Posterior cingulate gyrus (tissue), 11 donors: Measurements from ENCODE around the gene BICC1.

Source experiments
- DNase-seq, 10 donors: peaks; one replicate each; pipeline versions ENCODE4 v3.0.0 to v3.0.0-alpha.2; 2020 to 2021; ENCODE audit warnings: mixed read lengths in 3 of 10
- intact Hi-C: fragments of 100-400 bp; cut with DNase I; formaldehyde crosslinking; loops from one replicate; pipeline ENCODE4 v1.15.1; 2023

The BICC1 gene

DNA sequence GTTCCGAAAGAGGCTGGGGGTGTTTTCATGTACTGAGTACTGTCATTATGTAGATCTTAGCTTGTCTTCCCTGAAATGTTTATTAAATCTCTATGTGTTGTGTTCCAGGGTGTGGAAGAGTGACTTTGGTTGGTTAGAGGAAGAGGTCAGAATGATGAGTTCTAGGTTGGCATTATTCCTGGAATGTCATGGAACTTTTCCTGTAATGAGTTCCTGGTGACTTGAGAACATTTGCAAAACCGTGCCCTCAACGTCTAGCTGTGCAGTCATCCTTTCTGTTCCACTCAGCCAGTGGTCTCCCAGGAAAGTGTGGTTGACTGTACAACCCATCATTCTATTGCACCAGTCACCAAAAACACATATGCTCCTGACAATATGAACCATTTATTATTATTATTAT lies 129.6 kb downstream of the BICC1 start:
- DNase-seq: no peak
- intact Hi-C loops: no loop called here

DNA sequence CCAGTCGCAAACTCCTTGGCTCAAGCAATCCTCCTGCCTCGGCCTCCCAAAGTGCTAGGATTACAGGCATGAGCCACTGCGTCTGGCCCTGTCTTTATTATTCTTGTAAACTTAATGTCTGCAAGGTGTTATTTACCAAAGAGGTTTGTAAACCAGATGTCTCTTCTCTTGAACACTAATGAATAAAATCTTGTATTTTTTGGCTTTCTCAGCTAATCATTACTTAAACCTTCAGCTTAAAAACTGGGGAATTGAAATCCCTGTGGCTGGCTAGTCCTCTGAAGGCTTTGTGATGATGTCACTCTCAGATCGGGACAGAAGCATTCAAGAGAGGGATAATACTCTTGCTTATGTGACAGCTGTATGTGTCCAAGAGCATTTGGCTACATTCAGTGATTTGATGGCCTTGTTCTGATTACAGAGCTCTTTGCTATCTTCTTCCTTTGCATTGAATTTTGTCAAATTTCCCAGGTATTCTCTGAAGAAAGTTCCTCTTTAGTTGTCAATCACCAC lies 130.3 kb downstream of the BICC1 start:
- intact Hi-C loops: no loop called here

DNA sequence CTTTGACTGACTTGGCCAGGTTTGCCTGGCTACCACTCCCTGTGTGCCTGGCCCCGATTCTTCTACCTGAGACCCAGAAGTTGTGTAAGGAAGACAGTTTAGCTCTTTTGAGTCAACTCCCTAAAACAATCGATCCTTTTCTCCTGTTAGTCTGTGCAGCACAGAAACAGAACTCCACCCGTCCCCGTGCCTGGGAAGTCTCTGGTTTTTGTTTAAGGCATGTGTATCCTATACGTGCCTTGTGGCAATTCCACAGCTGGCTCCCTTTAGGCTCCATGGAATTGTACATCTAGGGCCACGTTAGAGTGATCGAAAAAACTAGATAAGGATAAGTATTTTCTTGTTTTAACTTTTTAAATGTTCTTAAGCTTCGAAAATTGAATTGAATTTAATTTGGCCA lies 131.6 kb downstream of the BICC1 start:
- DNase-seq: no peak
- intact Hi-C loops: no loop called here

More for the DNA sequence above, 130.3 kb downstream of the BICC1 start:
- DNase-seq: no peak

DNA sequence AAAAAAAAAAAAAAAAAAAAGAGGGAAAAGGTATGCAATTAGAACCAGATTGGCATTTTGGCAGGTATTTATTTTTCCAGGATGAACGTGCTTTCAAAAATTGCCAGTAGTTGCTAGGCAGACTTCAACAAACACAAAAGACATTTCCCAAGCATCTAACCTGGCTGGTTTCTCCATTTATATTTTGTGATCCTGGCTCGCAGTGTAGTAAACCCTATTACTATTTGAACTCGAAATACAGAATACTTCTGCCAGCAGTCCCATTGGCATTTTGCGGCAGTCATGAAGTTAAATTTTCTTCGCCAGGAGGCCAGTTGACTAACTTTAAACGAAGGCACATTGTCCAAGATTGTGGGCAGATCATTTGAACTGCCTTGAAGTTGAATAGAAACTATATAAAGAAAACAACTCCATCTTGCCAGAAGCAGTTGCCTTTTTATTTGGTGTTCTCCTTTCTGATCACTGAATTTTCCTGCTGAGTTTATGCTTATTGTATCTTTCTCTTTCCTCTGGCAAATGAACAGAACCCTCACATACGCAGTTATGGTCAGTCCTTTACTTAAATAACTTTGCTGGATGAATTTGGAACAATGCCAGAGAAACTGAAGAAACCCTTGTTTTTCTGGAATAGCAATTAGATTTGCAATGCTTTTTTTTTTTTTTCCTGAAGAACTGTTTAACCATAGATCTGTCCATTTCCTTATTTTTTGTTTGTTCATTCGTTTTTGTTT lies 132.9 kb downstream of the BICC1 start:
- intact Hi-C loops: no loop called here
- DNase-seq: no peak

DNA sequence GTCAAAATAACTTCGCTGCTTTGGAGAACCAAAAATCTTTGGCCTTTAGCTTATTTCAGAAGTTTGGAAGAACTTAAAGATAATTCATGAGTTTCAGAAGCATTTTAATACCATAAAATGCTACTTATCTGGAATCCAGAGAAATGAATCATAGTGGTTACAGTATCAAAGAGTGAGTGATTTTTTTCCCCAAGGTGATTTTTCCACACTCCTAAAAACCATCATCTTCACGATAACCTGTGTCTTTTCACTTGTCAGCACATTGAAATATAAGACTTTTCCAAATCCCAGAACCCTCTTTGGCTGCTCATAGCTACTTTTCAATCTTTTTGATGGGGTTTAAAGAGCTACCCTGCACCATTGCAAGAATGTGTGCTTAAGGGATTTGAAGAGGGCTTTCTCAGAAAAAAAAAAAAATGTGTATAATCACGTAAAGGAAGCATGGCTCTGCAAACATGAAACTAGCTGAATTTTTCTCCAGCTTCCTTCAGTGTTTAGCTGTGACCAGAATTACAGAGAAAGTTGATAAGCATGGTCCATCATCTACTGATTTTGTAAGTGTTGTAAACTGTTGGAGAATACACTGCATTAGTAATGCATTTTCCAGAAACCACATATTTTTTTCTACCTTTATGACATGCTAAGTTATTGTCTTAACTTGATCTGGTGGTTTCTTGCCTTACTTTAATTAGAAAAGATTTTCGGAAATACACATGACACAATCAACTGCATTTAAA lies 134.9 kb downstream of the BICC1 start:
- intact Hi-C loops: no loop called here
- DNase-seq: no peak

DNA sequence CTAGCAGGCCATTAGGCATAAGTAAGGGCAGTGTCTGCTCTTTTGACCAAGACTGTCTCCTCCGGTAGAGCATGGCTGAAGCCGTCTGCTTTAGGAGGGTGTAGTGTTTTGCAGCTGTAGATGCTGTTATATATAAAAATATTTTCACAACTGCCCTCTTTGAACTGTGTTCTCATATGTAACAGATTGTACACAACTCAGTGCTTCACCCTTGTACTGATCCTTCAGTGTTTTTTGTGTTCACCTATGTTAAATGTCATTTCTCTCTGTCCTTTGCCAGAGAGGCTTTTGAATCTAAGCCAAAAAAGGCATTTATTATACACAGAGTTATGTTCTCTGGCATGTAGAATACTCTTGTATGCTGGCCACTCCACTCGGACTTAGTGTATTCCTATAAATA lies 135.5 kb downstream of the BICC1 start:
- no peak for DNase-seq
- intact Hi-C loops: no loop called here

DNA sequence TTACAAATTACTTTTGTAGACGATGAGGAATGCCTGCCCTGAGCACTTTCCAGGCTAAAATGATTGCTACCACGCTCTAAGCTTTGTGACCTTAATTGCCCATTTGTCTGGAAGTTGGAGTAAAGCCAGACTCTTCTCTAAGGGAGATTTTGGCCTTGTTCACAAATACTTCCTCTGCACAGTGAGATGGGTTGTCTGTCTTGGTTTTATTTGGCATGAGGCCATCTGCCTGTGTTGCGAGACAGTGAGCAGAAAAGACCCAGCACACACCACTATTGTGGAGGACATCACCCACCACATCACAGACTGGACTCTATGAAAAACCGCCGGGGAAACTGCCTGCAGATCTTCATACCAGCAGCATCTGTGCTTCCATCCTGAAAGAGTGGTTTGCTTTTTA lies 138.4 kb downstream of the BICC1 start:
- peak in 1 of 10 donors; percentile 45 for DNase-seq
- intact Hi-C loops: no loop called here

DNA sequence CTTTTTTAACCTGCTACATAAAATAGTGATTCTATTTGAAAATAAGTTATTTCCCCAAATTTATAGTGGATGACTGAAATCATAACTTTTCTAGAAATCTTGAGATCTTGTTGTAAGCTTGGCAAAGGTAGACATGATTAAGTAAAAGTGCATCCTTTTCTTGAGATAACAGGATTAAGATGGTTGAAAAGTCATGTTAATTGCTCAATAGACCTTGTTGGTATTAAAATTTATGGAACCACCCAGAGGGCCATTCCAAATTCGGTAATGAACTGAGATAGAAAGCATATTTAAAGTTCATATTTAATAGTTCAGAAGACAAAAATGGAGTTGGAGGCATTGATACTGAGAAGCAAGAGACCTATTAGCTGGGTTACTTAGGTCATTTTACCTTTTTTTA lies 139.1 kb downstream of the BICC1 start:
- no peak for DNase-seq
- intact Hi-C loops: no loop called here

DNA sequence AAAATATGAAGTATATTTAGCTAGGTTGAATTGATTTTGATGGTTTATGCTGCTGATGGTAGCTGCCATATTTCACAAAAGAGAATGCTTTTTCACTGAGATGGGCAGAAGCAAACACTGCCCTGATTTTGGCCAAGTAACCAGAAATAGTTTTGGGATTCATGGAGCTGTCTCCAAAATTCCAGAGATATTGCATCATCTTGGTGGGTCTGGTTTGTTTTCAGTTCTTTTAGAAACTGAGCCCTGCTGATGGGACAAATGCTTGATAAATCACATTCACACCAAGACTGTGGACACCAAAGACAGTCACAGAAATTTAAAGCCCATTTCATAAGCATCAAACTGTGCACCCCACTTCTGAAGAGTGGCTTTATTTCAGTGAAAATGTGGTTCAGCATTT lies 140.5 kb downstream of the BICC1 start:
- intact Hi-C loops: no loop called here
- DNase-seq: no peak

DNA sequence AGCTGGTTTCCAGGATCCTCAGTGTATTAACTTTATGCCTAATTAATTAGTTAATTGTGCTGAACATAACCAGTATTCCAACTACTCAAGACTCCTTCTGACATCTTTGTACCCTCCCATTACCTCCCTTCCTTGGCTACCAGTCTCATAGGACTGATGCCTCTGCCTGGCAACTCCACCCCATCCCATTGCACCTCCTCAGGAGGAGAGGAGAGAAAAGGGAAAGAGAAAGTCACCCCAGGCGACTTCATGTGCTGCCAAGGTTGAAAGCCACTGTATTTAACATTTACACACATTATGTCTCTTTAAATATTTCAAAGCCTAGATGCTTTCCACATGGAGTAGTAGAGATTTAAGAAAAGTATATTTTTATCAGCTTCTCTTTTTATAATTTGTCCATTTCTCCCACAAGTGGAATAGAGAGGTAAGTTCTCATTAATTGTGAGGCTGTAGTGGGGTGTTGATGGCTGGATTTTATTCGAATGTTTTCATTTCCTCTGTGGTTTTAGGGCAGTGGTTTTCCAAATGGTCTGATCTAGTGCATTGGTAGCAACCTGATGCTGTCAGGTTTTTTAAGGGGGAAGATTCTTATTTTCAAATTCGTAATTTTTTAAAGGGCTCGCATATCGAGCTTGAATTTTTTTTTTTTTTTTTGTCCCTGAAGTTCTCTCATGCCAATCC lies 148.0 kb downstream of the BICC1 start:
- no peak for DNase-seq
- intact Hi-C loops: no loop called here

DNA sequence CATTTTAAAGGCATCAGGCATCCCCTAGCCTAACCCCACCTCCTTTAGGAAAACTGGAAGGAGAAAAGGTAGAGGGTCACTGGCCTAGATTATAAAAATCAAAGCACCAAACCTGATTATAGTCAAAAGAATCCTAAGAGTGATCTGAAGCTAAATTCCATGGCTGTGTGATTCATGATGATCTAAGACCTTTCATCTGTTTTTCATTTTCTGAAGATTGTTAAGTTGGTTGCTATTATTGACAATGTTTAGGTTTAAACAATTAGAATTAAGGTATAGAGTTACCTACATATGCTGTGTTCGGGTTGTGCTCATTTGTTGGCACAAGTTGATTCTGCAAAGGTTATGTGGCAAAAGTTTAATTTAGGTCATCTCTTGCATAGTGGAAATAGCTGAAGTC lies 148.7 kb downstream of the BICC1 start:
- intact Hi-C loops: no loop called here
- DNase-seq: no peak

DNA sequence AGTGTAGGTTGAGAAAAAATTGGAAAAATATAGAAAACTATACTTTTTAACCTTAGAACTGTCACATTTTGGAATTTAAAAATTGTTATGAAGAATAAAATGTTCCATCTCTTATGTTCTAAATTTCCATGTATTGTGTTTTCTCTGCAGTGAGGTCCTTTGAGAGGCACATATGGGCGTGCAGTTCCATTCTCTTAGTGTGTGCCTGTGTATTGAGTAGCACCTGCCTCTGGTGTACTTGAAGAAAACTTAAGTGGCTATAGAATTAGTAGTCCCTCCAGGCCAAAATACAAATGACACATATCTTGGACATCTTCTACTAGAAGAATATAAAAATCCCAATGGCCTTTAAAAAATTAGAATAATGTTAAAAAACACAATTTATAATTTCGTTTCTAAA lies 149.2 kb downstream of the BICC1 start:
- DNase-seq: no peak
- intact Hi-C loops: no loop called here

DNA sequence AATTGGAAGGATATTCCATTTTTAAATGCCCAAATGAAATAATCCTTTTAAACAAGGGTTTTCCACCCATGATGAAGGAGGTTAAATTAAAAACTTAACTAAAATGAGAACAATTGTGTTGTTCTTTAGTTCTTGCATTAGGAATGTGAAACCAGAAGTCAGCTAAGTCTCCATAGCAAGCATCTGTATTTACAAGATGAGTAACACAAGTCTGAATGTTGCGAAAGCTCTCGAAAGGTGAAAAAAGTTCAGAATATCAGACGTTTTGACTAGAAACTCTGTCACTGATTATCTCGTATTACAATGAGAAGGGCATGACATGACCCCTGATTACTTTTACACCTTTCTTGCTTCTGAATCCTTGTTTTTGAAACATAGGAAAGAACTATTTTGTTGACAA lies 149.6 kb downstream of the BICC1 start:
- intact Hi-C loops: no loop called here
- no peak for DNase-seq

DNA sequence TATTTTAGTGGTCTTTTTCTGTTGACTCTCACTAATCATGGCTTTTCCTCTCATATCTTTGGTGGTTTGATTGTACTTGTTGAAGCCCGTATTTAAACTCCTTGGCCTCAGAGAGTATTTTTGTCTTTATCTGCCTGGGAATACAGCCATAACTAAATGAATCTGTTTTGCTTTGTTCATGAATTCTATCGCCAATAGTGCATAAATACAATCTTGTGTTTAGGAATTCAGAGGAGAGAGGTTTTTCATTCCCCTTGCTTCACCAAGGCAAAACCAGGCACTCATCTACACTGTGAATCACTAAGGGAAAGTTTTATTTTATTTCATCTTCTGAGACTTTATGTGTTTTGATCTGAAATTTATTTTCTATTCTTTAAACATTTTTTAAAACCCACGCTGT lies 152.7 kb downstream of the BICC1 start:
- no peak for DNase-seq
- intact Hi-C loops: no loop called here

DNA sequence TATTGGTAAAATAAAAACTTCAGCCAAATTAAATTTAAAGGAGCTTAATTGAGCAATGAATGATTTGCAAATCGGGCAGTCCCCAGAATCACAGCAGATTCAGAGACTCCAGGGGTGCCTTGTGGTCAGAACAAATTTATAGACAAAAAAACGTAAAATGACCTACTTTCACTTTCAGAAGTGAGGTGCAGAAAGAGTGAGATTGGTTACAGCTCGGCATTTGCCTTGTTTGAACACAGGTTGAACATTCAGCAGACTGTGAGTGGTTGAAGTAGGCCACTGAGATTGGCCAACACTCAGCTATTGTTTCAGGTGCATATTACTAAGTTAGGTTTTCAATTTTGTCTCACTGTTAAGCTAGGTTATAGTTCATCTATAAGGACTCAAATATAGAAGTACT lies 153.4 kb downstream of the BICC1 start:
- intact Hi-C loops: no loop called here
- no peak for DNase-seq

DNA sequence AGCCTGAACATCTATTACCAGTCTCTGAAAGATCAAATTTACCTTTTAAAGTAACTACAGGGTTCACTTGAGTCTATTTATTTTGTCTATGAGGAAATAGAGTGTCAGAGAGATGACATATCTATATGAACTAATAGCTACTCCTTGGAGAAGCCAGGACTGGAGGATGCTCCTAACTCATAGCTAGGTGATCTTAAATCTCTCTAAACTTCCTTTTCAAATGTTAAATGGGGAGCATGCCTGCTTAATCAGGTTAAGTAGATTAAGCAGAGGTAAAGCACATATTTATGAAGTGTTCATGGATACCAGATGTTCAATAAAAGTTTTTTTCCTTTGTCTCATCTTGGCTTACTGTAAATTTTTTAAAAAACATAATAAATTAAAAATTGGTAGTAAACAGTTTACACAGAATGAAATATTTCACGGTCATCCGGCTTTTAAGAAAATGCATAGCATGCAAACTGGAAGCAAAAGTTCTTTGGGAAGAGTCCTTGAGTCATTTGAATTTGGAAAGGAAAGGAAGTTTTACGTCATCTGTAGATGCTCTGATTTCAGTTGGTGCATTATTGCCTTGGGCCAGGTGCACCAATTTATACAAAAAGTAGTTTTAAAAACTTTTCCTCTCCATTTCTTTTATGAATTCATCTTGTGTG lies 155.1 kb downstream of the BICC1 start:
- intact Hi-C loops: no loop called here
- no peak for DNase-seq

DNA sequence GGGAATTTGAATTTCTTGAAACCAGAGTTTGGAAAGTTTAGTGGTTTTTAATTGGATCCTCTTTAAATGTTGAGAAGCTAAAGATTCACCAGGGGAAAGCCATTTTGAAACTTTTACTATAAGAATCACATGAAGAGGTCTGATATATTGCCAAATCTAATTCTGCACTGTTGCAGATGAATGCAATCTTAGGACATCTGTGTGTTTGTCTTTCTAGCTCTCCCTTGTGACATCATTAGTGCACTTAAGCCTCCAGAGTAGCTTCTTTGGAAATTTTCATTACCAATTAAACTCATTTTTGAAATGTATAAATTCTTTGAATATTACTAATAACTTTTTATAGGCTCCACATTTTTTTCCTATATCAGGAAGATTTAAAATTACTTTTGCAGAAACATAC lies 160.2 kb downstream of the BICC1 start:
- intact Hi-C loops: no loop called here
- no peak for DNase-seq

DNA sequence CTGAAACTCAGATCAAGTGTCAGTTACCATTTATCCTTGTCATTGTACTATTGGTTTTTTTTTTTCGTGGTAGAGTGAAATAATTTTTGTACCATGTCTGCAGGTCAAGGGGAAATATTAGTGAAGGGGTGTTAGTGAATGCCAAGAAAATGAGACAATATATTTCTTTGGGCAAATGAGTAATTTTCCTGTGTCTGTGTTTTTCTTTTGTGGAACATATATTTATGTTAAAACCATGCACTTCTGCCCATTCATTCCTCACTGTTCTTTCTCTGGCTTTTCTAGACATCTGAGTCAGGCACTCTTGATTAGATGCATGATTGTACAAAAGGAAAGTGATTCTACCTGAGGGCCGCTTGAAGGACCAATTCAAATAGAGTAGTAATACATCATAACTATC lies 161.6 kb downstream of the BICC1 start:
- DNase-seq: no peak
- intact Hi-C loops: no loop called here

DNA sequence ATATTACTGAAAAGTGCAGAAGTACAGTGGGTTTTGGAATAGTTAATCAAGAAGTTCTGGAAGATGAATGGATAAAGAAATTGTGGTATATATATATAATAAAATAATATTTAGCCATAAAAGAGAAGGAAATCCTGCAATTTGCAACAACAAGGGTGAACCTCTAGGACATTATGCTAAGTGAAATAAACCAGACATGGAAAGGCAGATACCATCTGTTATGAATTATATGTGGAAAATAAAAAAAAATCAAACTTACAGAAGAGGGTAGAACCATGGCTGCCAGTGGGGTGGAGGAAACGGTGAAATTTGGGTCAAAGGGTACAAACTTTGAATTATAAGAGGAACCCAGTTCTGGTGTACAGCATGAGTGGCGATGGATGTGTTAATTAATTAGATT lies 162.6 kb downstream of the BICC1 start:
- intact Hi-C loops: no loop called here
- DNase-seq: no peak

DNA sequence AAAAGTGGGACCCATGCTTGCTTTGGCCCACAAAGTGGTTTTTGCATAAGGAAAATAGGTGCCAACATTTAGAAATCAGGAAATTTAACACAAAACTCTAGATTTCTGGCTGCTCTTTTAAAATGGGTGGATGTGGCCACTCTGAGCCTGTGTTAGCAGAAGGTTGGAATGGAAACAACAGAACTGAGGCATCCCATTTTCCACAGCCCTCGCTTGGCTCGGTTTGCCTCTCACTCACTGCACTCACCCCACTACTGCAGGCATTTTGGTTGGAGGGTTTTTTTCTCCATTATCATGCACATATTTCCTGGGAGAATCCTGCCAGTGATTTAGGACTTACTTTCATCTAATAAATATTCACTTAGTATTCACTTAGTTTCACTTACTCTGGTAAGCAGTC lies 178.9 kb downstream of the BICC1 start:
- intact Hi-C loops: no loop called here
- DNase-seq: peak in 5 of 10 donors; percentile 9 to 87 (median 40)

DNA sequence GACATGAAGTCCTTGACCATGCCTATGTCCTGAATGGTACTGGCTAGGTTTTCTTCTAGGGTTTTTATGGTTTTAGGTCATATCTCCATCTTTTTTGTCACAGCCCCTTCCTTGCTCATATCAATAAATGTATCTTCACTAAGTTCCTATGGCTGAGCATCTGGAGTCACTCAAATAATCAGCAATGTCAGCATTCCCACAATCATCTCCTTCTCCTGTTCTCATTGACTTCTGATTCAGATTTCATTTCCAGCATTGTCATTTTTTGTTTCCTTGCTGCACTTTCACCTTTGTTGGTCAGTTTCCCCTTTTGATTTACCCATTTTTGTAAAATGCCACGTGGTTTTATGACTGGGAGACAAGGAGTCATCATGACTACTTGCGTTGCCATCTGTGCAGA lies 181.2 kb downstream of the BICC1 start:
- intact Hi-C loops: no loop called here

More for the DNA sequence above, 181.2 kb downstream of the BICC1 start:
- DNase-seq: no peak
